Measurements from ENCODE around the gene AGBL5.
A peak's percentile ranks its signal among the peaks of the same experiment; 100 is the strongest.

Gene AGBL5

GRCh38 chr2:27054721-27055120, 3.3 kb downstream of the AGBL5 start:
- 94% methylated on average over 8 to 11 of the region's 11 CpGs for WGBS, 2 experiments (ENCODE audit: insufficient coverage in 2 of 2)
- Histone ChIP-seq H3K36me3 (ENCODE audit: control insufficient read depth, insufficient read depth, low read length) (peaks cover 64% of the 10 kb centered on the region), H3K27ac (ENCODE audit: low read depth, low read length, severe bottlenecking) (no peak overlapping the region), H3K4me3 (ENCODE audit: extremely low read depth, insufficient read depth, low read length, poor library complexity, severe bottlenecking) (no peak overlapping the region), H3K9me3 (ENCODE audit: control insufficient read depth, low read length) (no peaks in the 10 kb centered on the region), H3K4me1 (ENCODE audit: control insufficient read depth, insufficient read depth, low read length, poor library complexity, severe bottlenecking) (peaks cover 8% of the 10 kb centered on the region)

GRCh38 chr2:27057184-27057583, 5.7 kb downstream of the AGBL5 start:
- WGBS, 2 experiments (ENCODE audit: insufficient coverage in 2 of 2) = 94 to 100% methylated on average over 2 to 4 of the region's 6 CpGs
- H3K27ac ChIP-seq (ENCODE audit: low read depth, low read length, severe bottlenecking) = no peak overlapping the region
- peaks cover 7% of the 10 kb centered on the region for H3K4me1 ChIP-seq (ENCODE audit: control insufficient read depth, insufficient read depth, low read length, poor library complexity, severe bottlenecking)
- no peak overlapping the region for H3K4me3 ChIP-seq (ENCODE audit: extremely low read depth, insufficient read depth, low read length, poor library complexity, severe bottlenecking)
- peaks cover 83% of the 10 kb centered on the region for H3K36me3 ChIP-seq (ENCODE audit: control insufficient read depth, insufficient read depth, low read length)
- H3K9me3 ChIP-seq (ENCODE audit: control insufficient read depth, low read length) = no peaks in the 10 kb centered on the region

- WGBS, 2 experiments (ENCODE audit: insufficient coverage in 2 of 2) = 94 to 97% methylated on average over 10 of the region's 10 CpGs
- H3K4me3 ChIP-seq (ENCODE audit: extremely low read depth, insufficient read depth, low read length, poor library complexity, severe bottlenecking) = no peak overlapping the region
- no peak overlapping the region for H3K27ac ChIP-seq (ENCODE audit: low read depth, low read length, severe bottlenecking)
- H3K36me3 ChIP-seq (ENCODE audit: control insufficient read depth, insufficient read depth, low read length) = peaks cover 92% of the 10 kb centered on the region
- H3K4me1 ChIP-seq (ENCODE audit: control insufficient read depth, insufficient read depth, low read length, poor library complexity, severe bottlenecking) = no peaks in the 10 kb centered on the region
- no peaks in the 10 kb centered on the region for H3K9me3 ChIP-seq (ENCODE audit: control insufficient read depth, low read length)
Observed at GRCh38 chr2:27058210-27058609, 6.7 kb downstream of the AGBL5 start.

- Histone ChIP-seq H3K9me3 (ENCODE audit: control insufficient read depth, low read length) (no peaks in the 10 kb centered on the region), H3K4me1 (ENCODE audit: control insufficient read depth, insufficient read depth, low read length, poor library complexity, severe bottlenecking) (no peaks in the 10 kb centered on the region), H3K4me3 (ENCODE audit: extremely low read depth, insufficient read depth, low read length, poor library complexity, severe bottlenecking) (no peak overlapping the region), H3K36me3 (ENCODE audit: control insufficient read depth, insufficient read depth, low read length) (peaks cover 88% of the 10 kb centered on the region), H3K27ac (ENCODE audit: low read depth, low read length, severe bottlenecking) (no peak overlapping the region)
- WGBS, 2 experiments (ENCODE audit: insufficient coverage in 2 of 2) = 93 to 99% methylated on average over 12 to 13 of the region's 15 CpGs
Observed at GRCh38 chr2:27059141-27059820, 7.8 kb downstream of the AGBL5 start.

- no peaks in the 10 kb centered on the region for H3K9me3 ChIP-seq (ENCODE audit: control insufficient read depth, low read length)
- no peaks in the 10 kb centered on the region for H3K4me1 ChIP-seq (ENCODE audit: control insufficient read depth, insufficient read depth, low read length, poor library complexity, severe bottlenecking)
- WGBS, 2 experiments (ENCODE audit: insufficient coverage in 2 of 2) = 80 to 91% methylated on average over 2 to 3 of the region's 3 CpGs
- H3K4me3 ChIP-seq (ENCODE audit: extremely low read depth, insufficient read depth, low read length, poor library complexity, severe bottlenecking) = no peak overlapping the region
- H3K27ac ChIP-seq (ENCODE audit: low read depth, low read length, severe bottlenecking) = no peak overlapping the region
- H3K36me3 ChIP-seq (ENCODE audit: control insufficient read depth, insufficient read depth, low read length) = peaks cover 86% of the 10 kb centered on the region
Observed at GRCh38 chr2:27060323-27060722, 8.9 kb downstream of the AGBL5 start.

- Histone ChIP-seq H3K27ac (ENCODE audit: low read depth, low read length, severe bottlenecking) (no peak overlapping the region), H3K9me3 (ENCODE audit: control insufficient read depth, low read length) (no peaks in the 10 kb centered on the region), H3K4me1 (ENCODE audit: control insufficient read depth, insufficient read depth, low read length, poor library complexity, severe bottlenecking) (peaks cover 9% of the 10 kb centered on the region), H3K4me3 (ENCODE audit: extremely low read depth, insufficient read depth, low read length, poor library complexity, severe bottlenecking) (no peak overlapping the region), H3K36me3 (ENCODE audit: control insufficient read depth, insufficient read depth, low read length) (peaks cover 90% of the 10 kb centered on the region)
- 100% methylated on average over 1 of the region's 3 CpGs for WGBS, 2 experiments (ENCODE audit: insufficient coverage in 2 of 2)
Observed at GRCh38 chr2:27065128-27065527, 13.7 kb downstream of the AGBL5 start.

- Histone ChIP-seq H3K9me3 (ENCODE audit: control insufficient read depth, low read length) (no peaks in the 10 kb centered on the region), H3K4me3 (ENCODE audit: extremely low read depth, insufficient read depth, low read length, poor library complexity, severe bottlenecking) (no peak overlapping the region), H3K27ac (ENCODE audit: low read depth, low read length, severe bottlenecking) (no peak overlapping the region), H3K36me3 (ENCODE audit: control insufficient read depth, insufficient read depth, low read length) (peaks cover 77% of the 10 kb centered on the region), H3K4me1 (ENCODE audit: control insufficient read depth, insufficient read depth, low read length, poor library complexity, severe bottlenecking) (peaks cover 13% of the 10 kb centered on the region)
- 92 to 98% methylated on average over 5 of the region's 5 CpGs for WGBS, 2 experiments (ENCODE audit: insufficient coverage in 2 of 2)
Observed at GRCh38 chr2:27067385-27067784, 15.9 kb downstream of the AGBL5 start.

GRCh38 chr2:27069436-27069835, 18.0 kb downstream of the AGBL5 start:
- 85 to 94% methylated on average over 6 of the region's 6 CpGs for WGBS, 2 experiments (ENCODE audit: insufficient coverage in 2 of 2)
- peak overlapping the region; percentile 98 for H3K4me3 ChIP-seq (ENCODE audit: extremely low read depth, insufficient read depth, low read length, poor library complexity, severe bottlenecking)
- no peaks in the 10 kb centered on the region for H3K9me3 ChIP-seq (ENCODE audit: control insufficient read depth, low read length)
- peaks cover 16% of the 10 kb centered on the region for H3K4me1 ChIP-seq (ENCODE audit: control insufficient read depth, insufficient read depth, low read length, poor library complexity, severe bottlenecking)
- no peak overlapping the region for H3K27ac ChIP-seq (ENCODE audit: low read depth, low read length, severe bottlenecking)
- H3K36me3 ChIP-seq (ENCODE audit: control insufficient read depth, insufficient read depth, low read length) = peaks cover 61% of the 10 kb centered on the region

GRCh38 chr2:27069961-27070618, 18.6 kb downstream of the AGBL5 start:
- WGBS, 2 experiments (ENCODE audit: insufficient coverage in 2 of 2) = 94% methylated on average over 3 to 7 of the region's 8 CpGs
- Histone ChIP-seq H3K9me3 (ENCODE audit: control insufficient read depth, low read length) (no peaks in the 10 kb centered on the region), H3K4me3 (ENCODE audit: extremely low read depth, insufficient read depth, low read length, poor library complexity, severe bottlenecking) (peak overlapping the region; percentile 98), H3K27ac (ENCODE audit: low read depth, low read length, severe bottlenecking) (no peak overlapping the region), H3K36me3 (ENCODE audit: control insufficient read depth, insufficient read depth, low read length) (peaks cover 56% of the 10 kb centered on the region), H3K4me1 (ENCODE audit: control insufficient read depth, insufficient read depth, low read length, poor library complexity, severe bottlenecking) (peaks cover 16% of the 10 kb centered on the region)

- H3K4me3 ChIP-seq (ENCODE audit: extremely low read depth, insufficient read depth, low read length, poor library complexity, severe bottlenecking) = peak overlapping the region; percentile 98
- peak overlapping the region; percentile 83 for H3K27ac ChIP-seq (ENCODE audit: low read depth, low read length, severe bottlenecking)
- H3K36me3 ChIP-seq (ENCODE audit: control insufficient read depth, insufficient read depth, low read length) = peaks cover 49% of the 10 kb centered on the region
- WGBS, 2 experiments (ENCODE audit: insufficient coverage in 2 of 2) = 10 to 11% methylated on average over 11 of the region's 11 CpGs
- peaks cover 16% of the 10 kb centered on the region for H3K4me1 ChIP-seq (ENCODE audit: control insufficient read depth, insufficient read depth, low read length, poor library complexity, severe bottlenecking)
- H3K9me3 ChIP-seq (ENCODE audit: control insufficient read depth, low read length) = no peaks in the 10 kb centered on the region
Observed at GRCh38 chr2:27070653-27071276, 19.3 kb downstream of the AGBL5 start.

Measured in mesodermal cell (in vitro differentiated cells).